Measurements from ENCODE around the gene TMC5.
"Not testable (repeated sequence)": the region's sequence is repeated elsewhere in the genome, so short reads cannot be mapped to it uniquely, and the experiment has no call there.

The TMC5 gene
- 0.24 to 0.54 (median 0.38) reads per million in 4 donors for total RNA-seq

- DNase-seq = no peak
Measured at GRCh38 chr16:19417640-19418039, at the start of gene TMC5. Gene TMC5, plus strand, starts transcription at chr16:19417883. Its CDS starts 22,156 bp downstream, at chr16:19440039.

GRCh38 chr16:19372541-19372940, 45.1 kb upstream of the TMC5 start:
- not testable (repeated sequence) for DNase-seq

DNA sequence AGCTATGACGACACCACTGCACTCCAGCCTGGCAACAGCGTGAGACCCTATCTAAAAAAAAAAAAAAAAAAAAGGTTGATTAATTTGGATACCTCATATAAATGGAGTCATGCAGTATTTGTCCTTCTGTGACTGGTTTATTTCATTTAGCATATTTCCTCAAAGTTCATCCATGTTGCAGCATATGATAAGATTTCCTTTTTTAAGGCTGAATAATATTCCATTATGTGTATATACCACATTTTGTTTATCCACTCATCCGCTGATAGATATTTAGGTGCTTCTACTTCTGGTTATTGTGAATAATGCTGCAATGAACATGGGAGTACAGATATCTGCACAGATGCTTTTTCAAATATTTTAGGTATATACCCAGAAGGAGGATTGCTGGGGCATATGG, 43.3 kb upstream of the TMC5 start:
- no peak for DNase-seq

GRCh38 chr16:19375561-19376158, 42.0 kb upstream of the TMC5 start:
- DNase-seq = peak in 1 of 5 donors; percentile 2

GRCh38 chr16:19377864-19378263, 39.8 kb upstream of the TMC5 start:
- DNase-seq = no peak

DNA sequence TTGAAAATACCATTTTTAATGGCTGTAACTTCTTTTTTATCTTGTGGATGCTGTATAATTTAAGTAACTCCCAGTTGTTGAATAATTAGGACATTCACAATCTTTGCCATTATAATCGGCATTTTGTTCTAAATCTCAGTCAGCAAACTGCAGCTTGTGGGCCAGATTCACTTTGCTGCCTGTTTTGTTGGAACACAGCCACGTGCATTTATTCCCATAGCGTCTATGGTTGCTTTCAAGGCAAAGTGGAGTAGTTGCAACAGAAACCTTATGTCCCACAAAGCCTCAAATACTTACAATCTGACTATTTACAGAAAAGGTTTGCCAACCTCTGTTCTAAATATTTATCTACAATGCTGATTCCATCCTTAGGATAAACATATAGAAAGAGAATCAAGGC, 39.2 kb upstream of the TMC5 start:
- DNase-seq = no peak

DNA sequence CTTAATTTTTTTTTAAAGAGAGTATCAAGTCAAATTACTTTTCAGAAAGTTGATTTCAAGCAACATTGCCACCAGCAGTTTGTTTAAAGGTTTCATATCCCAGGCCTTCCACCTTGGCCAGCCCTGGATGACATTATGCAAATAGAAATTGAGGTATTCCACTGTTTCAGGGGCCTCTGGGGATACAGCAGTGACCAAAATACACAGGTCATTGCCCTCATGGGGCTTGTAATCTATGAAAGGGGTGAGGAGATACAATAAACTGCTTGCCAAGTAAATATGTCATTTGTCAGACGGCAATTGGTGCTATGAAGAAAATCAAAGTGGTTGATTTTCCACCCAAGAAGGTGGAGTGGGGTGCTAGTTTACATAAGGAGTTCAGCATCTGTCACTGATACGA, 37.8 kb upstream of the TMC5 start:
- DNase-seq = no peak

- DNase-seq = peak in 1 of 5 donors; percentile 2
Measured at GRCh38 chr16:19380328-19380727, 37.4 kb upstream of the TMC5 start.

DNA sequence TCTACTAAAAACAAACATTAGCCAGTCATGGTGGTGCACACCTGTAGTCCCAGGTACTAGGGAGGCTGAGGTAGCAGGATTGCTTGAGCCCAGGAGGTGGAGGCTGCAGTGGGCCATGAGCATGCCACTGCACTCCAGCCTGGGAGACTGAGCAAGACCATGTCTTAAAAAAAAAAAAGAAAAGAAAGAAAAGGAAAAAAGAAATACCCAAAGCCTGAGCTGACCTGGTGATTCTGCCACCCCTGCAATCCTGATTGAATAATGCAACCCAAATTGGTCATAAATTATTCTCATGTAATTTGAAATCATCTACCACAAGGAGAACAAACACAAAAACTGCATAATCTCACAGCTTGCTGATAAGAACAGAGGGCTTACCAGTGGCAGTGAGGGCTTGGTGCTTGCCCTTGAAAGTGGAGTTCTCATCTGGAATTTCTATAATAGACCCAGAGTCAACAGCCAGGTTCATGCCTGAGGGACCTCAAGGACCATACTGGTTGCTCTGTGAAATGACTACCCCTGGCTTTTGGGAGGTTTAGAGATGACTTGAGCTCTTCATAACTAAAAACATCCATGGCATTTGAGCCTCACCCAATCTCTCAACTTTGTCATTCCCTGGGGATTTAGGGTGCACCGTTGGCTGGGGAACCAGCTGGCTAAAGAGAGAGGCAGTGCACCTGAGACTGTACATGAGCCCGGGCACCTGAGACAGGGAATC, 35.4 kb upstream of the TMC5 start:
- DNase-seq = no peak

GRCh38 chr16:19382887-19383816, 34.5 kb upstream of the TMC5 start:
- no peak for DNase-seq

DNA sequence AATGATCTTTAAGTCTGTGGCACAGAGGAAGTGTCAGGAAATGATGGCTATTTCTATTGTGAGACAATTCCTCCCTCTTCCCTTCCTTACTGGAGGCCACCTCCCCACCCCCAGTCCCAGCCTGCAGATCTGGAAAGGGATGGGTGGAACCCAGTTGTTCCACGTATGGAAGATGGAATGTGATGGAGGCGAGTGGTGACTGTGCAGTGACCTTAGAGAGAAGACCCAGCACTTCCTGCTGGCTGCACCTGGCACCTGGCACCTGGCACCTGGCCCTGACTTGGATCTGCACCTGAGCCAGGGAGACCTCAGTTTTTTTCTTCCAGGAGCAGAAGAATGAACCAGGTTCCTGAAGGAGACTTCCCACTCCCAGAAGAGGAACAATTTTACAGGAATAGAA, 33.0 kb upstream of the TMC5 start:
- DNase-seq = no peak

DNA sequence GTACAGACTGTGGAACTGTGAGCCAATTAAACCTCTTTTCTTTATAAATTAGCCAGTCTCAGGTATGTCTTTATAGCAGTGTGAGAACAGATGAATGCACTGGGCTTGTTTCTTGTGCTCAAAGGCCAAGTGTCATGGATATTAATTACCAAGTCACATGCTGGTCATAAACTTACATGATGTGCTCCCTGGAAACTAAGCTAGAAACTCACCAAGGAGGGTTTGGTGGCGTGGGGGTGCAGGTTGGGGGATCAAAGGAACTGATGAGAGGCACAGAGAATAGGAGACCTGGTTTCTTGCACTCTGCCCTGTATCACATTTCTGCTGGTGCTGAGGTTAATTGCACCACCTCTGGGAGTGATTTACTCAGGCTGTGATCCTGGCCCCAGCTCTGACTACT, 31.2 kb upstream of the TMC5 start:
- DNase-seq = no peak

DNA sequence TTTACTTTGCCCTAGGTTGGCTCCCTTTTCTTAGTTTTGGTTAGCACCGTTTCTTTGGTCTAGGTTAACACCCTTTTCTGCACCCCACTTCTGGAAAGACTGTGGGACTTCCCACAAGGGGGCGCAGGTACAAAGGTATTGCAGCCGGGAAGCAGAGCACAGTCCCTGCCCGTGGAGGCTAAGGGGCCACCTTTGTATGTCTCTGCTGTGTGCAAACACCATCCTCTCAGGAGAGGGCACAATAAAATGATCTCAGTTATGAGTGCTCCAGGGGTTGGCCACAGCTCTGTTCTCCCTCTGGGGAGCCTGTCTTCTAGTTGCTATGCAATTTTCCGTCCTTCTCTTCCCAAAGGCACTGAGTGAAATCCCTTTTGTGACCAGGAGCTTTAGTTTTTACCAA, 28.4 kb upstream of the TMC5 start:
- DNase-seq = peak in 4 of 5 donors; percentile 9 to 23 (median 14)

- not testable (repeated sequence) for DNase-seq
Measured at GRCh38 chr16:19391185-19391776, 26.4 kb upstream of the TMC5 start.

DNA sequence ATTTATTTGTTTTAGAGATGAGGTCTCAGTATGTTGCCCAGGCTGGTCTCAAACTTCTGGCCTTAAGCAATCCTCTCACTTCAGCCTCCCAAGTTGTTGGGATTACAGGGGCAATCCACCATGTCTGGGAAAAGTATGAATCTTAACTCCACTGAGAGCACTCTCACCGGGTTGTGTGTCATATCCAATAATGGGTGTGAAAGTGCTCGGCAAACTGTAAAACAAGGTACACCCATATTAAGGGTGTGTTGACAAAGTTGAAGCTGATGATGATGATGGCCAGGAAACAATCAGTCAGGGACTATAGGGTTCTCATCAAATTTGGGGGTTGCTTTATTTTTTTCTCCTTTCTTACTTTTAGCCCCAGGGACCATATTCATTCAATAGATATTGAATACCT, 25.3 kb upstream of the TMC5 start:
- DNase-seq = no peak

DNA sequence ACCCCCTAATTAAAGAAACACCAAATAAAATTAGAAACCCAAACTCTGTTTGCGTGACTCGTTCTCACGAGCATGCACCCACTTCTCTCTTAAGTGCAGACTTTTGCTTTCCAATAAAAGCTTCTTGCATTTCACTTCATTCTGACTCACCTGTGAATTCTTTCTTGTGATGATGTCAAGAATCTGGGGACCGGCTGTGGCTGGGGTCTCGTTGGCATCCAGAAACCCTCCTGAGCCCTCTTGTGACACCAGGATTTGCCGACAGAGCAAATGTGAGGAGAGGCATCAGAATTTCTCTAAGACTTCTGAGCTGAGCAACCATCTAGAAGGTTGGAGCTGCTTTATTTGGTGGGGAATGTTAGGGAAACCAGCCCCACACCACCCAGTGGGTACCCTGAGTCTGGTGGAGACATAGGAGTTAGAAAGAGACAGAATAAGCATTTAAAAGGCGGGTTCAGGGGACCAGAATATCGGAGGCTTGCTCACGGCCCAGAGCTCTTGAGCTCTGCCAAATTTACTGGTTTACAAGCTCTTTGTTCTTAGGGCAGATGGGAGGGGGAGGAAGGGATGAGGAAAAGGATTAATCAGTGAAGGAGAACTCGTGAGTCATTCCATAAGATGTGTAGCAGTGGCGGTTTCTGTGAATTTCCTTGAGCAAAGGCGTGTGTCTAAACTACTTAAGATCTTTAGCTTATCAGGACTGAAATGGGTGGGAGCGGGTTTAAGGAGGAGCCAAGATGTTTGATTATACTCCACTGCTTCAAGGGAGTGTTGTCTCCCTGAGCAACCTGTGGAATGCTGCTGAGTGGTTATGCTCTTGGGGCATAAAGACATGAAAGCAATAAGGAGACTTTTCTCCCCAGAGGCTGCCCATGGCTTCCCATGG, 24.2 kb upstream of the TMC5 start:
- DNase-seq = no peak

GRCh38 chr16:19395646-19396267, 21.9 kb upstream of the TMC5 start:
- DNase-seq = not testable (repeated sequence)

DNA sequence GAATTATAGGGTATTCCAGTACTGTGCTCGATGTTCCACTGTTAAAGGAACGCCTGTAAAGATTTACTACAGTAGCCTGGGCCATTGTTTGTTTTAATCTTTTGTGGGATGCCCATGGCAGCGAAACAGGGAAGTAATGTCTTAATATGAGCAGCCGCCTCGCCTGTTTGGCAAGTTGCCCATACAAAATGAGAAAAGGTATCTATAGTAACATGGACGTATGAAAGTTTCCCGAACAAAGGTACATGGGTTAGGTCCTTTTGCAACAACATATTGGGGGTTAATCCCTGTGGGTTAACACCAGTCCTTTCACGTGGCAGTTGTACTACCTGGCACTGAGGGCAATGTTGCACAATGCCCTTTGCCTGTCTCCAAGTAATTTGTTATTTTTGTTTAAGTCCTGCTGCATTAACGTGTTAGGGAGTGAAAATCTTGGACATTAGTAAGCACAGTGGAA, 21.1 kb upstream of the TMC5 start:
- DNase-seq = no peak

DNA sequence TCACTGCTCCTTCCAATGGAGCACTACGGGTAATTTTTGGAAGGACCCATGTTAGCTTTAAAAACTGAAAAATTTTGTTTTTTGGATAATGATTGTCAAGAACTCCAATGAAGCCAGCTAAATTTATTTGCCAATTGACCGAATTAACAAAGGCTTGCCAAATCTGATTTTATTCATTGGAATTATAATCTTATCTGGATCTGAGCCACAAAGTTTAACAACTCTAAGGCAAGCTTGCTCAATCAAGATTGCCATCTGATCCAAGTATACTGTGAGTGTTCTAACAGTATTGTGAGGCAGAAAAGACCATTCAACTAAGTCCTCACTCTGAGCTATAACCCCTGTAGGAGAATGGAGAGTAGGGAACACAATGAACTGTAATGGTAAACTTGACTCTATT, 20.3 kb upstream of the TMC5 start:
- DNase-seq = not testable (repeated sequence)

- no peak for DNase-seq
Measured at GRCh38 chr16:19400711-19401110, 17.0 kb upstream of the TMC5 start.

GRCh38 chr16:19406891-19407491, 10.7 kb upstream of the TMC5 start:
- DNase-seq = no peak

All from T-helper 1 cell (primary cell).